ENCODE data around the gene CFAP97D1. TPM values are rescaled to one million over a fixed set of nuclear protein-coding genes. Genes with fewer than 3 reads are reported as not detected.

Gene CFAP97D1
- total RNA-seq, 2 donors from 2014 or later, result not detected

- Mint-ChIP-seq H3K4me3 (peak within 1 kb of the TSS; percentile 71), H3K36me3 (ENCODE audit: low read depth) (peaks cover 19% of the 10 kb centered on the region), H3K9me3 (no peaks in the 10 kb centered on the region), H3K27me3 (ENCODE audit: insufficient read depth) (peaks cover 22% of the 10 kb centered on the region), H3K4me1 (peaks cover 10% of the 10 kb centered on the region), H3K27ac (peak within 1 kb of the TSS; percentile 98)
- H3K27ac ChIP-seq (ENCODE audit: low read depth, low read length), result peak within 1 kb of the TSS; percentile 97
- TF ChIP-seq CTCF (conservative IDR thresholded peaks at IDR 0.05), result no peak
- H3K9me3 ChIP-seq (ENCODE audit: control insufficient read depth, low read length), result no peaks in the 10 kb centered on the region
- 0% methylated on average over 57 to 100 of the region's 100 CpGs for whole genome bisulfite sequencing, 2 experiments (ENCODE audit: insufficient coverage in 1 of 2, insufficient read length in 1 of 2)
- H3K27me3 ChIP-seq (ENCODE audit: control insufficient read depth, insufficient read depth, low read length, poor library complexity, severe bottlenecking), result peaks cover 4% of the 10 kb centered on the region
- peak within 1 kb of the TSS; percentile 99 for H3K9ac ChIP-seq (ENCODE audit: extremely low read depth, low read length, poor library complexity, severe bottlenecking)
- H3K4me1 ChIP-seq (ENCODE audit: control insufficient read depth, insufficient read depth, low read length), result no peaks in the 10 kb centered on the region
- DNase-seq, result peak; percentile 99
- peaks cover 21% of the 10 kb centered on the region for H3K36me3 ChIP-seq (ENCODE audit: control insufficient read depth, insufficient read depth, low read length)
- peak within 1 kb of the TSS; percentile 80 for H3K4me3 ChIP-seq (ENCODE audit: low read length)
These were observed 1.7 kb upstream of the CFAP97D1 start, which contains the start of gene DUSP3 for GRCh38 chr17:43778337-43779144. Gene DUSP3, minus strand, starts transcription at chr17:43778977. Its CDS starts 53 bp downstream, at chr17:43778924.

- H3K4me1 Mint-ChIP-seq, result peaks cover 10% of the 10 kb centered on the region
- WGBS, 2 experiments (ENCODE audit: insufficient coverage in 1 of 2, insufficient read length in 1 of 2), result 12 to 15% methylated on average over 19 to 26 of the region's 26 CpGs
These were observed 800 bp upstream of the CFAP97D1 start for GRCh38 chr17:43779145-43780125.

More at GRCh38 chr17:43779145-43780125, 800 bp upstream of the CFAP97D1 start:
- no peak for TF ChIP-seq CTCF (conservative IDR thresholded peaks at IDR 0.05)
- Histone ChIP-seq H3K27me3 (ENCODE audit: control insufficient read depth, insufficient read depth, low read length, poor library complexity, severe bottlenecking) (peaks cover 4% of the 10 kb centered on the region), H3K9ac (ENCODE audit: extremely low read depth, low read length, poor library complexity, severe bottlenecking) (peak overlapping the region; percentile 99), H3K27ac (ENCODE audit: low read depth, low read length) (no peak overlapping the region), H3K4me1 (ENCODE audit: control insufficient read depth, insufficient read depth, low read length) (no peaks in the 10 kb centered on the region), H3K4me3 (ENCODE audit: low read length) (peak overlapping the region; percentile 80), H3K9me3 (ENCODE audit: control insufficient read depth, low read length) (no peaks in the 10 kb centered on the region), H3K36me3 (ENCODE audit: control insufficient read depth, insufficient read depth, low read length) (peaks cover 16% of the 10 kb centered on the region)
- peak; percentile 83 for DNase-seq
- Mint-ChIP-seq H3K27me3 (ENCODE audit: insufficient read depth) (peaks cover 23% of the 10 kb centered on the region), H3K27ac (peak overlapping the region; percentile 79), H3K9me3 (no peaks in the 10 kb centered on the region), H3K36me3 (ENCODE audit: low read depth) (peaks cover 12% of the 10 kb centered on the region), H3K4me3 (peak overlapping the region; percentile 71)
